ENCODE measurements around the gene TSPAN5. TPM values are rescaled to one million over a fixed set of nuclear protein-coding genes. Genes with fewer than 3 reads are reported as not detected.
A peak's percentile ranks its signal among the peaks of the same experiment; 100 is the strongest.
"Not testable (repeated sequence)": the region's sequence is repeated elsewhere in the genome, so short reads cannot be mapped to it uniquely, and the experiment has no call there.

Gene TSPAN5
- total and polyA plus RNA-seq, 5 donors from 2014 or later: 21.2 to 52.7 (median 39.8) TPM

DNA sequence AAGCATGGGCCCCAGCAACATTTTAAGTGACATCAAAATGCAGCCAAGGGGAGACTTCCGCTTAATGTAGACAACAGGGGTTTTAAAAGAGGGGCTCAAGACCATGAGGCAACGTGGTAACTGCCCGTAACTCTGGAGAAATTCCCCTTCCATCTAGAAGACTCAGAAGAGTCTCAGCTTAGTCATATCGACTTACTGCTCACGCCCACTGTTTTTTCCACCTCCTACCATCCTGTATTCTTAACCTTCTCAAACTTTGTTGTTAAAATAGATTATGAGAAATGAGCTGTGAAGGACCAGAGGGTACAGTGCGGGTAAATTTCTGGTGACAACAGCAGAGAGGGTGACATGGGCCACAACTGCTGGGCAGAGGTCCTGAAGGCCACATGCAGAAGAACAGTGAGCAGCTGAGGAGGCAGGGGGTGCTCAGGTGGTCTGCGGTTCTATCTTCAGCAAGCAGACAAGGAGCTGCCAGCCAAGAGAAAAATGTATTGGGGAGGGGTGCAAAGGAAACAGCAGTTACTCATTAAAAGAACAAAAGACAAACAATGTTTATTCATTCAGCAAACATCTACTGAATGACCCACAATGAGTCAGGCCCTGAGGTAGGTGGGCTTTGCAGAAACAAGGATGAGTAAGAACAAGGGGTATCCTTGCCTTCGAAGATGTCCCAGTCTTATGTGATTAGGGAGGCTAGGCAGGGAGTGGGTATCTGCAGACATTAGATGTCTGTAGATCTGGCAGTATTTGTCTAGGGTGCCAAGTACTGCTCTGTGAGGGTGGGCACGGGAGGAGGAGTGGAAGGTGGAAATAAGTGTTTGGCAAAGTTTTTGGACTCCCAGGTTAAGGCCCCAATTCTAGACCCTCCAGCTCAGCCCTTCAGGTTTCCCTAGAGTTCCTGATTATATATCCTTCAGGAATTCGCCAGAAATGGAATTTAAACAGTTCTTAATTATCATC is 175.3 kb downstream of the TSPAN5 start:
- Histone ChIP-seq H3K4me1 (ENCODE audit: control insufficient read depth, insufficient read depth, low read length, poor library complexity, severe bottlenecking) (peaks cover 27% of the 10 kb centered on the region), H3K4me3 (ENCODE audit: low read depth, low read length) (peak overlapping the region; percentile 23), H3K9me3 (ENCODE audit: control insufficient read depth in 2 of 2, low read length in 2 of 2) (no peaks in the 10 kb centered on the region), H3K27ac (ENCODE audit: insufficient read depth, low read length, poor library complexity, severe bottlenecking) (peak overlapping the region; percentile 50), H3K27me3 (ENCODE audit: control insufficient read depth, insufficient read depth, low read length) (no peaks in the 10 kb centered on the region), H3K36me3 (ENCODE audit: control insufficient read depth, insufficient read depth, low read length) (peaks cover 6% of the 10 kb centered on the region)
- H3K27me3 Mint-ChIP-seq: no peaks in the 10 kb centered on the region
- peaks cover 21% of the 10 kb centered on the region for H3K36me3 Mint-ChIP-seq
- H3K4me3 Mint-ChIP-seq: peak overlapping the region; percentile 5 to 43 (median 26)
- ATAC-seq (ENCODE audit: low read depth in 2 of 2) (peak; percentile 56 to 65), DNase-seq (peak in 1 of 3 donors; percentile 68)
- H3K9me3 Mint-ChIP-seq: no peaks in the 10 kb centered on the region
- H3K27ac Mint-ChIP-seq: peak overlapping the region; percentile 82 to 90 (median 86)
- H3K4me1 Mint-ChIP-seq: peaks cover 22 to 71% (median 56%) of the 10 kb centered on the region in 4 donors

DNA sequence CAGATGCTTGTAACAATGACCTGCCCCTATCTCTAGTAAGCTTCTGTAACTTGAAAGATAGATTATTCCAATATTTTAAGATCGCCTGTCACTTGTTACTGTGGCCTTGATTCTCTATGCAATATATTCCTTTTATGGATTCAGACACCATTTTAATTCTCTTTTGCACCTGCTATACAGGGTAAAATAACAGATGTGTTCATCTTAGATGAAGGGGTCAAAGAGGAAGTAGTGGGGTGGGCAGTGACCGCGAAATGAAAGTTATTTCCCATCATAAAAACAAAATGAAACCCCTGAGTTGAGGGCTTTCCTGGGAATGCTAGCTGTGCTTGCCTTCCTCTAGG is 175.9 kb downstream of the TSPAN5 start:
- Mint-ChIP-seq H3K27ac (peak overlapping the region; percentile 82 to 90 (median 86)), H3K36me3 (peaks cover 23% of the 10 kb centered on the region), H3K4me1 (peaks cover 22 to 68% (median 52%) of the 10 kb centered on the region in 4 donors), H3K27me3 (no peaks in the 10 kb centered on the region), H3K9me3 (no peaks in the 10 kb centered on the region), H3K4me3 (peak overlapping the region in 2 of 4 donors; percentile 38 to 43)
- Histone ChIP-seq H3K27me3 (ENCODE audit: control insufficient read depth, insufficient read depth, low read length) (no peaks in the 10 kb centered on the region), H3K27ac (ENCODE audit: insufficient read depth, low read length, poor library complexity, severe bottlenecking) (peak overlapping the region; percentile 50), H3K4me3 (ENCODE audit: low read depth, low read length) (peak overlapping the region; percentile 23), H3K9me3 (ENCODE audit: control insufficient read depth in 2 of 2, low read length in 2 of 2) (no peaks in the 10 kb centered on the region), H3K4me1 (ENCODE audit: control insufficient read depth, insufficient read depth, low read length, poor library complexity, severe bottlenecking) (peaks cover 27% of the 10 kb centered on the region), H3K36me3 (ENCODE audit: control insufficient read depth, insufficient read depth, low read length) (peaks cover 8% of the 10 kb centered on the region)
- DNase-seq: no peak
- no peak for ATAC-seq (ENCODE audit: low read depth in 2 of 2)

DNA sequence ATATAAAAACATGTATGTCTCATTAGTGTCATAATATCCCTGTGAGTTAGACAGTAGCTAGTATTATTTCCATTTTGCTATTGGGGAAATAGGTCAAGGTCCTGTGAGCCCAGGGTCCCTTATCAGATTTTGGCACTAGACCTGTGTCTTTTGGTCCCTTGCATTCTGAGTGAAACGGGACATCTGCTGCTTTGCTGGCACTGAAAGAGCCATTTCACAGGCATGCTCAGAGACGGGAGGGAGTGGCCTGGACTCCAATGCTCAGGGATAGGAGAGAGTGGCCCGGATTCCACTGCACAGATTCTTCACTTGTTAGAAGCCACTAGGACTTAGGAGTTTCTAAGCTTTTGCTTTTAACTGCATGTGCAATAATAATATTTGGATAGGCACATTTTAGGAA is 177.2 kb downstream of the TSPAN5 start:
- H3K27ac Mint-ChIP-seq: peak overlapping the region in 2 of 3 donors; percentile 37 to 66
- no peak overlapping the region for H3K27ac ChIP-seq (ENCODE audit: insufficient read depth, low read length, poor library complexity, severe bottlenecking)
- peaks cover 20% of the 10 kb centered on the region for H3K4me1 ChIP-seq (ENCODE audit: control insufficient read depth, insufficient read depth, low read length, poor library complexity, severe bottlenecking)
- no peak for DNase-seq
- no peaks in the 10 kb centered on the region for H3K27me3 Mint-ChIP-seq
- H3K4me1 Mint-ChIP-seq: peaks cover 26 to 60% (median 45%) of the 10 kb centered on the region in 4 donors
- H3K27me3 ChIP-seq (ENCODE audit: control insufficient read depth, insufficient read depth, low read length): no peaks in the 10 kb centered on the region
- H3K9me3 ChIP-seq (ENCODE audit: control insufficient read depth in 2 of 2, low read length in 2 of 2): no peaks in the 10 kb centered on the region
- no peak overlapping the region for H3K4me3 Mint-ChIP-seq
- H3K4me3 ChIP-seq (ENCODE audit: low read depth, low read length): no peak overlapping the region
- peaks cover 32% of the 10 kb centered on the region for H3K36me3 Mint-ChIP-seq
- peaks cover 14% of the 10 kb centered on the region for H3K36me3 ChIP-seq (ENCODE audit: control insufficient read depth, insufficient read depth, low read length)
- no peak for ATAC-seq (ENCODE audit: low read depth in 2 of 2)
- H3K9me3 Mint-ChIP-seq: no peaks in the 10 kb centered on the region

- Mint-ChIP-seq H3K9me3 (no peaks in the 10 kb centered on the region), H3K27ac (peak overlapping the region in 1 of 3 donors; percentile 37), H3K27me3 (no peaks in the 10 kb centered on the region), H3K36me3 (peaks cover 35% of the 10 kb centered on the region), H3K4me3 (no peak overlapping the region), H3K4me1 (peaks cover 26 to 54% (median 40%) of the 10 kb centered on the region in 4 donors)
- ATAC-seq (ENCODE audit: low read depth in 2 of 2) (no peak), DNase-seq (no peak)
- Histone ChIP-seq H3K36me3 (ENCODE audit: control insufficient read depth, insufficient read depth, low read length) (peaks cover 17% of the 10 kb centered on the region), H3K27ac (ENCODE audit: insufficient read depth, low read length, poor library complexity, severe bottlenecking) (no peak overlapping the region), H3K4me1 (ENCODE audit: control insufficient read depth, insufficient read depth, low read length, poor library complexity, severe bottlenecking) (peaks cover 18% of the 10 kb centered on the region), H3K4me3 (ENCODE audit: low read depth, low read length) (no peak overlapping the region), H3K27me3 (ENCODE audit: control insufficient read depth, insufficient read depth, low read length) (no peaks in the 10 kb centered on the region), H3K9me3 (ENCODE audit: control insufficient read depth in 2 of 2, low read length in 2 of 2) (no peaks in the 10 kb centered on the region)
These were observed 177.9 kb downstream of the TSPAN5 start for GRCh38 chr4:98480535-98480934.

DNA sequence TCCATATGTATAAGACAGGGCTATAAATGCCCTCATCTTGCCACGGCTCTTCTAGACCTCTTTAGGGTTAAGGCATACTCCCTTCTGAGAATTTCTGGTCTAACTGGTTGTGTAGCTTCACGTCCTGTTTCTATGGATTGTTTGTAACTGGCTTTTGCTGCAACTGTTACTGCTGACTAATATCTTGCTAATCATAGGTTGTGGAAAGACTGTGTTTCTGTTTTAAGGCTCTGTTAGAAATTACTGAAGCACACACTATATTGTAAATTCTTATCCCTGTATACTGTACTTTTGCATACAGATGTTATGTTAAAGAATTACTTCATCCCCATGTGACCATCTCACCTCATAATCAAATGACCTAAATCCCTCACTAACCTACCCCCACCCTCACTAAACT is 178.8 kb downstream of the TSPAN5 start:
- H3K36me3 Mint-ChIP-seq: peaks cover 38% of the 10 kb centered on the region
- peaks cover 26 to 47% (median 35%) of the 10 kb centered on the region in 4 donors for H3K4me1 Mint-ChIP-seq
- H3K27ac ChIP-seq (ENCODE audit: insufficient read depth, low read length, poor library complexity, severe bottlenecking); H3K27ac Mint-ChIP-seq; H3K9me3 Mint-ChIP-seq; H3K4me3 Mint-ChIP-seq; ATAC-seq (ENCODE audit: low read depth in 2 of 2); H3K9me3 ChIP-seq (ENCODE audit: control insufficient read depth in 2 of 2, low read length in 2 of 2); H3K27me3 ChIP-seq (ENCODE audit: control insufficient read depth, insufficient read depth, low read length); H3K27me3 Mint-ChIP-seq; H3K4me3 ChIP-seq (ENCODE audit: low read depth, low read length): not testable (repeated sequence)
- Histone ChIP-seq H3K4me1 (ENCODE audit: control insufficient read depth, insufficient read depth, low read length, poor library complexity, severe bottlenecking) (peaks cover 18% of the 10 kb centered on the region), H3K36me3 (ENCODE audit: control insufficient read depth, insufficient read depth, low read length) (peaks cover 17% of the 10 kb centered on the region)
- DNase-seq: peak in 1 of 3 donors; percentile 58

DNA sequence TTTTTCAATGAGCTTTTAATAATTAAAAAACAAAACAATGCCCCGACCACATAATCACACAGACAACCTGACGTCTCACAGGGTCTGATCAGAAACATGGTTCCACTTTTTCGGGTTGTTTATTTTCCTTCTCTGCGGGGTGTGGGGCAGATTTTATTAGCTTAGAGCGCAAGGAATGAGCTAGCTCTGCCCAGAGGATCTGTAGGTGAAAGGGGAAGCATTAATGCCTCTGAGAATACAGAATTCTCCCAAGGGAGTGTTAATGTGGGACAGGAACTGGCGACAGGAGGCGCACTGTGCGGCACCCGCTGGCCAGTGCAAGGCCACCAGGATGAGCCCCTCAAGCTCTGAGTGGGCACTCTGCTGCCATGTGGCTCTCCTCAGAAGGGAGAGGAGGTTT is 181.5 kb downstream of the TSPAN5 start:
- Mint-ChIP-seq H3K9me3 (no peaks in the 10 kb centered on the region), H3K36me3 (peaks cover 53% of the 10 kb centered on the region), H3K27ac (no peak overlapping the region), H3K4me3 (no peak overlapping the region), H3K4me1 (peaks cover 4 to 20% (median 13%) of the 10 kb centered on the region in 4 donors), H3K27me3 (no peaks in the 10 kb centered on the region)
- no peaks in the 10 kb centered on the region for H3K9me3 ChIP-seq (ENCODE audit: control insufficient read depth in 2 of 2, low read length in 2 of 2)
- ATAC-seq (ENCODE audit: low read depth in 2 of 2) (no peak), DNase-seq (no peak)
- peaks cover 26% of the 10 kb centered on the region for H3K36me3 ChIP-seq (ENCODE audit: control insufficient read depth, insufficient read depth, low read length)
- no peaks in the 10 kb centered on the region for H3K27me3 ChIP-seq (ENCODE audit: control insufficient read depth, insufficient read depth, low read length)
- peaks cover under 1% of the 10 kb centered on the region for H3K4me1 ChIP-seq (ENCODE audit: control insufficient read depth, insufficient read depth, low read length, poor library complexity, severe bottlenecking)
- H3K27ac ChIP-seq (ENCODE audit: insufficient read depth, low read length, poor library complexity, severe bottlenecking): no peak overlapping the region
- H3K4me3 ChIP-seq (ENCODE audit: low read depth, low read length): no peak overlapping the region

- Mint-ChIP-seq H3K9me3 (no peaks in the 10 kb centered on the region), H3K36me3 (peaks cover 70% of the 10 kb centered on the region), H3K27ac (no peak overlapping the region), H3K4me1 (peaks cover 0 to 14% (median 8%) of the 10 kb centered on the region in 4 donors), H3K27me3 (no peaks in the 10 kb centered on the region), H3K4me3 (no peak overlapping the region)
- H3K9me3 ChIP-seq (ENCODE audit: control insufficient read depth in 2 of 2, low read length in 2 of 2): no peaks in the 10 kb centered on the region
- no peaks in the 10 kb centered on the region for H3K4me1 ChIP-seq (ENCODE audit: control insufficient read depth, insufficient read depth, low read length, poor library complexity, severe bottlenecking)
- H3K27ac ChIP-seq (ENCODE audit: insufficient read depth, low read length, poor library complexity, severe bottlenecking): no peak overlapping the region
- no peaks in the 10 kb centered on the region for H3K27me3 ChIP-seq (ENCODE audit: control insufficient read depth, insufficient read depth, low read length)
- DNase-seq (no peak), ATAC-seq (ENCODE audit: low read depth in 2 of 2) (no peak)
- H3K36me3 ChIP-seq (ENCODE audit: control insufficient read depth, insufficient read depth, low read length): peaks cover 34% of the 10 kb centered on the region
- no peak overlapping the region for H3K4me3 ChIP-seq (ENCODE audit: low read depth, low read length)
These were observed 184.0 kb downstream of the TSPAN5 start for GRCh38 chr4:98474408-98474844.

Data from CD4-positive, CD25-positive, alpha-beta regulatory T cell (primary cell).